GM19099 (cell line): Measurements from ENCODE around the gene IFITM10.

Experiments used
- POLR2A ChIP-seq: IDR thresholded peaks from 3 replicates; pipeline ENCODE4 v1.6.1; 2011; ENCODE audit warnings: low read depth; ENCODE audit not compliant: insufficient read length; ENCODE audit errors: extremely low read depth

IFITM10 gene

GRCh38 chr11:1771700-1772099, 21.3 kb upstream of the IFITM10 start:
- no peak for TF ChIP-seq POLR2A

GRCh38 chr11:1771273-1771672, 20.9 kb upstream of the IFITM10 start:
- no peak for TF ChIP-seq POLR2A

GRCh38 chr11:1770528-1770927, 20.1 kb upstream of the IFITM10 start:
- TF ChIP-seq POLR2A = no peak

- no peak for TF ChIP-seq POLR2A
Measured at GRCh38 chr11:1770061-1770460, 19.7 kb upstream of the IFITM10 start.

- TF ChIP-seq POLR2A = no peak
Measured at GRCh38 chr11:1768141-1768469, 17.7 kb upstream of the IFITM10 start.

GRCh38 chr11:1767399-1768140, 17.2 kb upstream of the IFITM10 start:
- TF ChIP-seq POLR2A = no peak

- TF ChIP-seq POLR2A = no peak
Measured at GRCh38 chr11:1766719-1767398, 16.5 kb upstream of the IFITM10 start.

GRCh38 chr11:1765871-1766718, 15.7 kb upstream of the IFITM10 start:
- TF ChIP-seq POLR2A = no peak

GRCh38 chr11:1763796-1764661, 13.6 kb upstream of the IFITM10 start, which contains the start of gene CTSD:
TSS of gene CTSD (minus strand) at chr11:1763927. CDS start at chr11:1763859, 68 bp downstream.
- TF ChIP-seq POLR2A = peak; percentile 58

GRCh38 chr11:1763336-1763795, 13.0 kb upstream of the IFITM10 start:
- TF ChIP-seq POLR2A = no peak

- TF ChIP-seq POLR2A = no peak
Measured at GRCh38 chr11:1762537-1763302, 12.3 kb upstream of the IFITM10 start.

GRCh38 chr11:1761857-1762536, 11.6 kb upstream of the IFITM10 start:
- TF ChIP-seq POLR2A = no peak

- no peak for TF ChIP-seq POLR2A
Measured at GRCh38 chr11:1761110-1761856, 10.9 kb upstream of the IFITM10 start.
